ENCODE measurements around the gene DGLUCY.

DNA sequence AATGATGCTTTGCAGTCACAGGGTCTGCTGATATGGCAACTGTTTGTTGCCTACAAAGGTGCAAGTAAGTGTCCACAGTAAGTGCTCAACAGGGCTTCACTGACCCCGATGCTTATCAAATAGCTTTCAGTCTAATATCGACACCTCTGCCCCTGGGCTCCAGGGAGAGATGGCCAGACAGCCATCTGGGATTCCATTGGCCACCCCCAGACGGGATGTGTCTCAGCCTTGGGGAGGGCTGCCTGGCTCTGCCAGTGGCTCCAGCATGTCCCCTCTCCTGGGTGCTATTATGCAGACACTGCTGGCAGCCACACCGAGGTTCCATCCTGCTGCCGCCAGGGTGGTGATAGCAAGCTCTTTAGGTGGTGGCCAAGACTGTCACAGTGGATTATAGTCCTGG is 57.4 kb downstream of the DGLUCY start:
- TF ChIP-seq, protein P1, sequence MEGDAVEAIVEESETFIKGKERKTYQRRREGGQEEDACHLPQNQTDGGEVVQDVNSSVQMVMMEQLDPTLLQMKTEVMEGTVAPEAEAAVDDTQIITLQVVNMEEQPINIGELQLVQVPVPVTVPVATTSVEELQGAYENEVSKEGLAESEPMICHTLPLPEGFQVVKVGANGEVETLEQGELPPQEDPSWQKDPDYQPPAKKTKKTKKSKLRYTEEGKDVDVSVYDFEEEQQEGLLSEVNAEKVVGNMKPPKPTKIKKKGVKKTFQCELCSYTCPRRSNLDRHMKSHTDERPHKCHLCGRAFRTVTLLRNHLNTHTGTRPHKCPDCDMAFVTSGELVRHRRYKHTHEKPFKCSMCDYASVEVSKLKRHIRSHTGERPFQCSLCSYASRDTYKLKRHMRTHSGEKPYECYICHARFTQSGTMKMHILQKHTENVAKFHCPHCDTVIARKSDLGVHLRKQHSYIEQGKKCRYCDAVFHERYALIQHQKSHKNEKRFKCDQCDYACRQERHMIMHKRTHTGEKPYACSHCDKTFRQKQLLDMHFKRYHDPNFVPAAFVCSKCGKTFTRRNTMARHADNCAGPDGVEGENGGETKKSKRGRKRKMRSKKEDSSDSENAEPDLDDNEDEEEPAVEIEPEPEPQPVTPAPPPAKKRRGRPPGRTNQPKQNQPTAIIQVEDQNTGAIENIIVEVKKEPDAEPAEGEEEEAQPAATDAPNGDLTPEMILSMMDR (conservative IDR thresholded peaks at IDR 0.05): no peak
- peak; percentile 14; the same call in 1 of the 2 replicates for TF ChIP-seq ZFX (IDR thresholded peaks at IDR 0.05)
